HG03354 (cell line): ENCODE results near the gene LRP5.
"Not testable (repeated sequence)": the region's sequence is repeated elsewhere in the genome, so short reads cannot be mapped to it uniquely, and the experiment has no call there.

Source experiments
- ATAC-seq: cut with Tn5 transposase; IDR thresholded peaks from one replicate; pipeline ENCODE4 v1.9.1; 2021; ENCODE audit warnings: mild to moderate bottlenecking; ENCODE audit not compliant: unreplicated experiment, poor library complexity, severe bottlenecking

LRP5 gene

GRCh38 chr11:68341557-68342458, 29.4 kb downstream of the LRP5 start:
- ATAC-seq: no peak

- no peak for ATAC-seq
Measured at GRCh38 chr11:68342459-68343158, 30.2 kb downstream of the LRP5 start.

GRCh38 chr11:68343761-68344256, 31.4 kb downstream of the LRP5 start:
- ATAC-seq: no peak

- ATAC-seq: not testable (repeated sequence)
Measured at GRCh38 chr11:68344821-68345220, 32.4 kb downstream of the LRP5 start.

- ATAC-seq: no peak
Measured at GRCh38 chr11:68345776-68346461, 33.5 kb downstream of the LRP5 start.

- ATAC-seq: no peak
Measured at GRCh38 chr11:68346462-68346790, 34.0 kb downstream of the LRP5 start.

GRCh38 chr11:68347345-68347744, 35.0 kb downstream of the LRP5 start:
- ATAC-seq: no peak

- ATAC-seq: no peak
Measured at GRCh38 chr11:68347841-68348240, 35.5 kb downstream of the LRP5 start.

GRCh38 chr11:68349461-68350249, 37.3 kb downstream of the LRP5 start:
- ATAC-seq: no peak

GRCh38 chr11:68350759-68351449, 38.5 kb downstream of the LRP5 start:
- no peak for ATAC-seq

- ATAC-seq: no peak
Measured at GRCh38 chr11:68351450-68352275, 39.3 kb downstream of the LRP5 start.

- no peak for ATAC-seq
Measured at GRCh38 chr11:68352591-68352990, 40.2 kb downstream of the LRP5 start.

- ATAC-seq: no peak
Measured at GRCh38 chr11:68353118-68353517, 40.7 kb downstream of the LRP5 start.

GRCh38 chr11:68353669-68354068, 41.3 kb downstream of the LRP5 start:
- no peak for ATAC-seq

GRCh38 chr11:68354148-68354872, 41.9 kb downstream of the LRP5 start:
- no peak for ATAC-seq

- no peak for ATAC-seq
Measured at GRCh38 chr11:68355471-68355870, 43.1 kb downstream of the LRP5 start.

- no peak for ATAC-seq
Measured at GRCh38 chr11:68357568-68357967, 45.2 kb downstream of the LRP5 start.

- no peak for ATAC-seq
Measured at GRCh38 chr11:68358416-68358815, 46.0 kb downstream of the LRP5 start.
